HepG2 (cell line): ENCODE data around the gene NCAPD2. TPM values are rescaled to one million over a fixed set of nuclear protein-coding genes. Genes with fewer than 3 reads are reported as not detected.

Experiments used
- CTCF ChIP-seq: sonication (generic); formaldehyde crosslinking; IDR thresholded peaks from 2 replicates; pipeline ENCODE4 v1.5.0; 2020; ENCODE audit warnings: mild to moderate bottlenecking, missing genetic modification reagents, moderate library complexity
- DR1 ChIP-seq: sonication (generic); formaldehyde crosslinking; IDR thresholded peaks from 2 replicates; pipeline ENCODE4 v1.8.0; 2021; ENCODE audit warnings: mild to moderate bottlenecking, missing genetic modification reagents, inconsistent platforms
- GPN1 ChIP-seq: sonication (generic); formaldehyde crosslinking; IDR thresholded peaks from 2 replicates; pipeline ENCODE4 v1.5.1; 2020; ENCODE audit warnings: missing genetic modification reagents, borderline replicate concordance
- HNF1B ChIP-seq: sonication (generic); formaldehyde crosslinking; IDR thresholded peaks from 2 replicates; pipeline ENCODE4 v1.5.1; 2020; ENCODE audit warnings: mild to moderate bottlenecking, moderate library complexity, missing genetic modification reagents
- HOXA5 ChIP-seq: sonication (generic); formaldehyde crosslinking; IDR thresholded peaks from 2 replicates; pipeline ENCODE4 v1.4.0; 2020; ENCODE audit warnings: missing genetic modification reagents
- KDM5A ChIP-seq: fragments of 200-600 bp; sonication (generic); IDR thresholded peaks from 2 replicates; pipeline ENCODE4 v1.7.0; 2018; ENCODE audit warnings: antibody characterized with exemption, mild to moderate bottlenecking, low read length, borderline replicate concordance
- NCOA1 ChIP-seq: sonication (generic); formaldehyde crosslinking; IDR thresholded peaks from 2 replicates; pipeline ENCODE4 v1.9.0; 2021; ENCODE audit warnings: missing genetic modification reagents
- SALL2 ChIP-seq: sonication (generic); formaldehyde crosslinking; IDR thresholded peaks from 2 replicates; pipeline ENCODE4 v1.8.1; 2023; ENCODE audit warnings: mild to moderate bottlenecking, missing genetic modification reagents, inconsistent platforms
- SYNCRIP ChIP-seq: fragments of 200-400 bp; formaldehyde crosslinking; IDR thresholded peaks from 2 replicates; pipeline ENCODE4 v1.6.1; 2018; ENCODE audit warnings: mild to moderate bottlenecking, low read depth, low read length; ENCODE audit not compliant: insufficient read depth
- ZBTB7A ChIP-seq: sonication (generic); formaldehyde crosslinking; IDR thresholded peaks from 2 replicates; pipeline ENCODE4 v1.8.0; 2022; ENCODE audit warnings: mild to moderate bottlenecking, missing genetic modification reagents
- ZFP36L1 ChIP-seq: sonication (generic); formaldehyde crosslinking; IDR thresholded peaks from 2 replicates; pipeline ENCODE4 v1.8.0; 2022; ENCODE audit warnings: mild to moderate bottlenecking, missing genetic modification reagents, moderate library complexity
- ZNF12 ChIP-seq: sonication (generic); formaldehyde crosslinking; IDR thresholded peaks from 2 replicates; pipeline ENCODE4 v1.5.0; 2020; ENCODE audit warnings: missing genetic modification reagents
- ZNF230 ChIP-seq: sonication (generic); formaldehyde crosslinking; IDR thresholded peaks from 2 replicates; pipeline ENCODE4 v1.4.0; 2020; ENCODE audit warnings: mild to moderate bottlenecking, missing genetic modification reagents
- ZNF253 ChIP-seq: sonication (generic); formaldehyde crosslinking; IDR thresholded peaks from 2 replicates; pipeline ENCODE4 v1.8.0; 2022; ENCODE audit warnings: mild to moderate bottlenecking, missing genetic modification reagents, borderline replicate concordance
- ZNF451 ChIP-seq: sonication (generic); formaldehyde crosslinking; IDR thresholded peaks from 2 replicates; pipeline ENCODE4 v1.5.0; 2020; ENCODE audit warnings: mild to moderate bottlenecking, missing genetic modification reagents
- ZNF569 ChIP-seq: sonication (generic); formaldehyde crosslinking; IDR thresholded peaks from 2 replicates; pipeline ENCODE4 v1.5.0; 2020; ENCODE audit warnings: mild to moderate bottlenecking, missing genetic modification reagents, moderate library complexity, borderline replicate concordance
- ZNF615 ChIP-seq: sonication (generic); formaldehyde crosslinking; IDR thresholded peaks from 2 replicates; pipeline ENCODE4 v1.5.0; 2020; ENCODE audit warnings: mild to moderate bottlenecking, missing genetic modification reagents, borderline replicate concordance
- ZNF616 ChIP-seq: sonication (generic); formaldehyde crosslinking; IDR thresholded peaks from 2 replicates; pipeline ENCODE4 v1.5.0; 2020; ENCODE audit warnings: low read depth, mild to moderate bottlenecking, missing genetic modification reagents
- ZNF704 ChIP-seq: sonication (generic); formaldehyde crosslinking; IDR thresholded peaks from 2 replicates; pipeline ENCODE4 v1.8.1; 2023; ENCODE audit warnings: mild to moderate bottlenecking, inconsistent platforms, moderate library complexity, missing genetic modification reagents, borderline replicate concordance
- ZNF790 ChIP-seq: sonication (generic); formaldehyde crosslinking; IDR thresholded peaks from 2 replicates; pipeline ENCODE4 v1.8.0; 2022; ENCODE audit warnings: missing genetic modification reagents, mild to moderate bottlenecking, borderline replicate concordance
- ZSCAN12 ChIP-seq: sonication (generic); formaldehyde crosslinking; IDR thresholded peaks from 2 replicates; pipeline ENCODE4 v1.9.0; 2021; ENCODE audit warnings: mild to moderate bottlenecking, missing genetic modification reagents
- ZSCAN31 ChIP-seq: sonication (generic); formaldehyde crosslinking; IDR thresholded peaks from 2 replicates; pipeline ENCODE4 v1.5.0; 2020; ENCODE audit warnings: low read depth, mild to moderate bottlenecking, missing genetic modification reagents
- polyA plus RNA-seq, 8 experiments: library from polyadenylated mRNA; depleted of rRNA in 3 of 8; stranded (reverse) in 7 of 8; unstranded in 1 of 8; fragments of >200 nt; fragmentation: Illumina TruSeq in 4 of 8; extraction: Trizol in 4 of 8; gene quantifications; 2 replicates each; pipeline versions ENCODE4 v1.2.1 to v1.2.3, GENCODE V29; 2011 to 2016; ENCODE audit warnings: low read depth in 4 of 8, missing spikeins in 1 of 8, mixed read lengths in 1 of 8; ENCODE audit not compliant: insufficient read depth in 1 of 8
- total RNA-seq, 5 experiments: library from RNA; depleted of rRNA; stranded (reverse); fragments of >200 nt; fragmentation: Illumina TruSeq; extraction: Trizol; gene quantifications; 2 replicates each; pipeline ENCODE4 v1.2.3, GENCODE V29; 2016; ENCODE audit warnings: low read depth in 1 of 5

The NCAPD2 gene
- total and polyA plus RNA-seq, 2 of the 13 experiments (the other 11 are each of a cell fraction or from before 2014, with no cell fraction given), result 51.1 to 65.6 TPM

- no peak; the same call in 1 of the 2 replicates for TF ChIP-seq ZNF704
- TF ChIP-seq HNF1B (CRISPR knock-in tag), result peak; percentile 46
- peak; percentile 85; the same call in 1 of the 2 replicates for TF ChIP-seq DR1
- TF ChIP-seq ZBTB7A, result peak; percentile 78
- 0 out of 2 replicates have a peak, but pooled peaks have one; percentile 49 for TF ChIP-seq ZSCAN12
- no peak for TF ChIP-seq SYNCRIP
- 0 out of 2 replicates have a peak, but pooled peaks have one; percentile 22 for TF ChIP-seq ZNF451 (CRISPR knock-in tag)
- no peak for TF ChIP-seq CTCF (CRISPR knock-in tag)
- TF ChIP-seq ZNF569, result no peak
- TF ChIP-seq NCOA1 (CRISPR knock-in tag), result no peak
- TF ChIP-seq HOXA5 (CRISPR knock-in tag), result no peak; the same call in none of the 2 replicates
- no peak for TF ChIP-seq ZNF230 (CRISPR knock-in tag)
- TF ChIP-seq ZNF12 (CRISPR knock-in tag), result no peak; the same call in 1 of the 2 replicates
- TF ChIP-seq SALL2 (CRISPR knock-in tag), result no peak
- no peak; the same call in 1 of the 2 replicates for TF ChIP-seq KDM5A
- TF ChIP-seq ZSCAN31 (CRISPR knock-in tag), result no peak; the same call in 1 of the 2 replicates
- no peak for TF ChIP-seq ZNF253 (CRISPR knock-in tag)
- TF ChIP-seq GPN1 (CRISPR knock-in tag), result no peak
- TF ChIP-seq ZNF616, result peak; percentile 70
- no peak; the same call in 1 of the 2 replicates for TF ChIP-seq ZNF790
- TF ChIP-seq ZFP36L1 (CRISPR knock-in tag), result peak; percentile 23; the same call in 1 of the 2 replicates
- TF ChIP-seq ZNF615 (CRISPR knock-in tag), result peak; percentile 47; the same call in 1 of the 2 replicates
These were observed 40.2 kb downstream of the NCAPD2 start, which contains the start of gene GAPDH (continued) for GRCh38 chr12:6533923-6534694.
